Activated T-helper 2 cell treated with anti-CD3 and anti-CD28 coated beads, Interferon-gamma antibody, Interleukin-2, Interleukin-4, amounts not matched to agents 10 μg/mL and 5 μg/mL and 100 μg/mL, durations not matched to agents 14 hours and 24 hours and 36 hours (primary cell): Measurements from ENCODE around the gene OR10A3. TPM values are rescaled to one million over a fixed set of nuclear protein-coding genes. Genes with fewer than 3 reads are reported as not detected.

Experiments
- DNase-seq: peaks from one replicate; pipeline ENCODE4 v3.0.0; 2021; ENCODE audit warnings: low spot score
- H3K27ac Mint-ChIP-seq: one replicate; pipeline ENCODE4 v1.8.0; 2021; ENCODE audit warnings: mixed read lengths
- H3K27me3 Mint-ChIP-seq: one replicate; pipeline ENCODE4 v1.8.0; 2021; ENCODE audit warnings: low read depth, mixed read lengths
- H3K36me3 Mint-ChIP-seq: one replicate; pipeline ENCODE4 v1.8.0; 2021; ENCODE audit warnings: low read depth, mixed read lengths
- H3K4me1 Mint-ChIP-seq: one replicate; pipeline ENCODE4 v1.8.0; 2021; ENCODE audit warnings: low read depth, mixed read lengths
- H3K4me3 Mint-ChIP-seq: one replicate; pipeline ENCODE4 v1.8.0; 2021; ENCODE audit warnings: low read depth, mild to moderate bottlenecking, moderate library complexity, mixed read lengths
- H3K9me3 Mint-ChIP-seq: one replicate; pipeline ENCODE4 v1.8.0; 2021; ENCODE audit warnings: mixed read lengths
- intact Hi-C: fragments of 100-400 bp; cut with micrococcal nuclease; formaldehyde crosslinking; loops from one replicate; pipeline ENCODE4 v1.15.1; 2023
- total RNA-seq: library from RNA; stranded (reverse); gene quantifications from 2 replicates; pipeline ENCODE4 v1.2.3, GENCODE V29; 2022

The OR10A3 gene
- total RNA-seq, 1 donor from 2014 or later, result not detected

DNA sequence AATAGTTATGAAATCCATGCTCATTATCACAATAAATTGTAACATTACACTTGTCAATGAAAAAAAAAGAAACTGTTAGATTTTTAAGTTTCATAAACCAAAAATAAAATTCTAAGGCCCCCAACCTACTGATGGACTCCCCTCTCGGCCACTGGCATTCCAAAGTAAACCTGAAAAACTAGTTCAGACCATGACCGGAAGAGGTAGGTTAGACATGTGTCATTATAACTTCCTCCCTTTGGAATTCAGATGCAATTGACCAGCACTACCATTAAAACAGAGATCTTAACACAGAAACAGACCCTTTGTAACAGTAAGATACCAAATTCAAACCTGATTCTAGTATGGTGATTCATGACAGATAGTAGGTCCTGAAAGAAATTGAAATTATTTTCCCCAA, 23.4 kb downstream of the OR10A3 start:
- no peaks in the 10 kb centered on the region for H3K4me1 Mint-ChIP-seq
- no peaks in the 10 kb centered on the region for H3K9me3 Mint-ChIP-seq
- no peaks in the 10 kb centered on the region for H3K27me3 Mint-ChIP-seq
- H3K4me3 Mint-ChIP-seq, result no peak overlapping the region
- DNase-seq, result no peak
- intact Hi-C loops, result no loop called here
- H3K36me3 Mint-ChIP-seq, result no peaks in the 10 kb centered on the region
- H3K27ac Mint-ChIP-seq, result no peak overlapping the region

DNA sequence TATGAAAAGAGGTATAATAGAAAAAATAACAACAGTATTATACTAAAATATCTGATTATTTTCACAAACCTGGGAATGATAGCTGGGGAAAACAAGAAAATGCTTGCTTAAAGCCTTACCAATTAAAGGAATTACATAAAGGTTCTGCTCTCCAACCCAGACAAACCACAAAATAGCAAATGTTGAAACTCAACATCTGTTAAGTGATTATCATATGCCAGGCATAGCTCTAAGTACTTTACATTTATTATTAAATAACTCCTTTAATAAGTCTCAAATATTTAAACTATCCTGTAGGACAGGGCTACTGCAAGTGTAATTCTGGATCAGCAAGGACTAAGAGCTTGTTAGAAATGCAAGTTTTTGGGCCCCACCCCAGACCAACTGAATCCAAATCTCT, 30.5 kb downstream of the OR10A3 start:
- Mint-ChIP-seq H3K27ac (no peak overlapping the region), H3K4me1 (no peaks in the 10 kb centered on the region), H3K4me3 (no peak overlapping the region), H3K27me3 (peaks cover 10% of the 10 kb centered on the region), H3K9me3 (no peaks in the 10 kb centered on the region), H3K36me3 (no peaks in the 10 kb centered on the region)
- DNase-seq, result no peak
- intact Hi-C loops, result no loop called here

DNA sequence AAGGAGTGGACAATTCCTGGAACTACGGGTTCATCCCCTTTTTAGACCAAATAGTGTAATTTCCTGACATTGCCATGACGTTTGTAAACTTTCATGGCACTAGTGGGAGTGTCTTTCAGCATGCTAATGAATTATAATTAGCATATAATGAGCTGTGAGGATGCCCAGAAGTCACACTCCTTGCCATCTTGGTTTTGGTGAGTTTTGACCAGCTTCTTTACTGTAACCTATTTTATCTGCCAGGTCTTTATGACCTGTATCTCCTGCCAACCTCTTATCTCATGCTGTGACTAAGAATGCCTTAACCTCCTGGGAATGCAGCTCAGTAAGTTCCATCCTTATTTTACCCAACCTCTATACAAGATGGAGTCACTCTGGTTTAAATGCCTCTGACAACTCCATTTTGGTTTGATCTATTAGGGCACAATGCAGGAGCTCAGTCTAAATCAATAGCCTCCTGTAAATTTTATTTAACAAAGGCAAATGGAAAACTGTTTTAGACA, 31.2 kb downstream of the OR10A3 start:
- Mint-ChIP-seq H3K9me3 (no peaks in the 10 kb centered on the region), H3K4me3 (no peak overlapping the region), H3K27me3 (peaks cover 10% of the 10 kb centered on the region), H3K36me3 (no peaks in the 10 kb centered on the region), H3K27ac (no peak overlapping the region), H3K4me1 (no peaks in the 10 kb centered on the region)
- intact Hi-C loops, result no loop called here
- DNase-seq, result no peak

DNA sequence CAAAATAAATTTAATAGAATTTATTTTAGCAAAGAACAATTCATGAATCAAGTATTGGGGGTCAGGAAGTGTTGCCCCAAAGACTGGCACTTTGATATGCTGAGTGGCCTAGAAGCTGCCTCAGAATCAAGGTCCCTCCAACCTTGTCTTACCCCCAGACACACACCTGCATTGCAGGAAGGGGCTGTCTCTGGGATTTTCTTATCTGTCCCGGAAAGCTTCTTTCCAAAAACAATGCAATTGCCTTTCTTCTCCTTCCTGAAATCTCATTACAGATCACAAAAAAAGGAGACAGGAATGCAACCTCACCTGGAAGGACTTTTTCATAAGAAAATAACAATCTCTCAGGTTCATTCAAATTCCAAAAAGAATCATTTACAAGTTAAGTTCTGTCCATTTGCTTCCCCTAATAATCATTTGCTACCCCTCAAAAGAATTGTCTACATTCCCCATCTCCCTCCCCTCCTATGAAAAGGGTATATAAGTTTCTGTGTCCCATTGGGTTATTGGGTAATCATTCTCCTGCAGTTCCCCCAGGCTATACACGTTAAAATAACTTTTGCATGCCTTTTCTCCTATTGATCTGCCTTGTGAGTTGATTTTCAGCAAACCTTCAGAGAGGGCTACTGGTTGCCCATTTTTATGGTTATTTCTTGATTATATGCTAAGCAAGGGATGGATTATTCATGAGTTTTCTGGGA, 31.8 kb downstream of the OR10A3 start:
- no peaks in the 10 kb centered on the region for H3K4me1 Mint-ChIP-seq
- H3K27me3 Mint-ChIP-seq, result peaks cover 10% of the 10 kb centered on the region
- intact Hi-C loops, result no loop called here
- H3K9me3 Mint-ChIP-seq, result no peaks in the 10 kb centered on the region
- no peak for DNase-seq
- H3K27ac Mint-ChIP-seq, result no peak overlapping the region
- H3K4me3 Mint-ChIP-seq, result no peak overlapping the region
- H3K36me3 Mint-ChIP-seq, result no peaks in the 10 kb centered on the region

DNA sequence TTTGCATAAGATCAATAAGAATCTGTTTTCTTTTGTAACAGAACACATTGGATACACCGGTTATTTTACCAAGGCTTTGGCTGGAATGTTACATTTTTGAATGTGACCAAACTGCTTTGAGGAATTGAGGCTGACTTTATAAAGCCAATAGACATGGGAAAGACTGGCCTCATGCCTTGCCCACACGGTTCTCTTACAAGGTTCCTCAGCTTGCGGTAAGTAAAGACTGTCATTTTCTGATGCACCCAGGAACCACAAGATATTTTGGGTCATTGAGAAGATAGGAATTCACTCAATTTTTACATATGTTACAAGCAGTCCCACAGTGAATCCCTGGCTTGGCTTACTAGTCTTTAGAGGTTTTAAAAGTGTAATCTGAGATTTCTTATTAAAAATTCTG, 34.4 kb downstream of the OR10A3 start:
- no peaks in the 10 kb centered on the region for H3K4me1 Mint-ChIP-seq
- DNase-seq, result no peak

DNA sequence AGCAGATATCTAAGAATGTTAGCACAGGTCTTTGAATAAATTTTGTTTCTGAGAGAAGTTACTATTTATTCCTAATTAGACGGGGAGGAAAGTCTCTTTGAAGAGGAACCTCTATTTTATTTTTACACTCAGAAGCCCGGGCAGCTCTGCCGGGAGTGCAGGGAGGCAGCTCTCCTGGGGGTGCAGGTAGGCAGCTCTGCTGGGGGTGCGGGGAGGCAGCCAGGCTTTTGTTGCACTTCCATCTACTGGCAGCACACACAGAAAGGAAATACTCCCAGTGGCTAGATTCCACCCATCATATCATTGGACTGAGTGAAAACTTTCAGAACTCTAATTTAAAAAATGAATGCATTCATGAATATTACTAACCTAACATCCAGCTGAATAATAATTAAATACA, 35.0 kb downstream of the OR10A3 start:
- H3K27me3 Mint-ChIP-seq, result peaks cover 10% of the 10 kb centered on the region
- intact Hi-C loops, result no loop called here
- no peak overlapping the region for H3K27ac Mint-ChIP-seq
- no peak for DNase-seq
- H3K36me3 Mint-ChIP-seq, result no peaks in the 10 kb centered on the region
- no peaks in the 10 kb centered on the region for H3K9me3 Mint-ChIP-seq
- no peaks in the 10 kb centered on the region for H3K4me1 Mint-ChIP-seq
- no peak overlapping the region for H3K4me3 Mint-ChIP-seq

More for the DNA sequence above, 34.4 kb downstream of the OR10A3 start:
- H3K27ac Mint-ChIP-seq, result no peak overlapping the region
- no peak overlapping the region for H3K4me3 Mint-ChIP-seq
- peaks cover 10% of the 10 kb centered on the region for H3K27me3 Mint-ChIP-seq
- H3K36me3 Mint-ChIP-seq, result no peaks in the 10 kb centered on the region
- intact Hi-C loops, result no loop called here
- H3K9me3 Mint-ChIP-seq, result no peaks in the 10 kb centered on the region

DNA sequence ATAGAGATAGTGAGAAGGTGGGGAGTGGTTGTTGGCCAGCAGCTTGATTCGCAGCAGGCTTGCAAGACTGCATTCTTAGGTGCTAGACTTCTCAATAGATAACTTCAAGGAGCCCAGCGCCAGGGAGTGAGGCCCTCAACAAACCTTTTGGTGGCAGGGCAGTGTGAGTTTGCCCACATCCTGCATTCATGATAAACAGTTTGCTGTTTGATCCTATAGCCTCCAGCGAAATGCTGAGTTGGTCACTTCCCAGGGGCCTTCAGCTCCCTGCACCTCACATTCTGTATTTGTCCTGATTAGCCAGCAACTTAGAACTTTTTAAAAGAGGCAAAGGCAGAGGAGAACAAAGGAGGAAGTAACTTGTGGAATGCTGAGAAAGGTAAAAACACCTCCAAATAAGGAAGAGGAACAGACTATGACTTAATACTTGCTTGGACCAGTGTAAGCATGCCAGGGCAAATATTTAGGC, 35.5 kb downstream of the OR10A3 start:
- no peaks in the 10 kb centered on the region for H3K36me3 Mint-ChIP-seq
- H3K4me3 Mint-ChIP-seq, result no peak overlapping the region
- no peak overlapping the region for H3K27ac Mint-ChIP-seq
- no peaks in the 10 kb centered on the region for H3K9me3 Mint-ChIP-seq
- intact Hi-C loops, result no loop called here
- DNase-seq, result no peak
- H3K27me3 Mint-ChIP-seq, result peaks cover 10% of the 10 kb centered on the region
- no peaks in the 10 kb centered on the region for H3K4me1 Mint-ChIP-seq

DNA sequence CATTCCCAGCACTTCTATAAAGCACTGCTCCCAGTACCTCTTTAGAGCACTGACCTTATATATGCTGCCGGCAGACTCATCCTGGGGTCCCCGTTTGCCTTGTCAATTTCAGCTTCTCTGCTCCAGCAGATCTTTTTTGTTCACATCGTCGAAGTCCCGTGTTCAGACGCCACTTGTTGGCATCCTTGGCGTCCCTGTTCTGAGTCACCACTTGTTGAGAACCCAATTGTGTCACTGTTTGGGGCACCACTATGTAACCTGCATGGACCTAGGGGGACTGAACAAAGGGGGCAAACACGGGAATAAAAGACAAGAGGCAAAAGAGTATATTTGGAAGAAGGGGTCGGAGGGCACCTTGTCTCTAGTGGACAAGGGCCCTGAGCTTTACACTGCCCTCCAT, 36.0 kb downstream of the OR10A3 start:
- peaks cover 10% of the 10 kb centered on the region for H3K27me3 Mint-ChIP-seq

DNA sequence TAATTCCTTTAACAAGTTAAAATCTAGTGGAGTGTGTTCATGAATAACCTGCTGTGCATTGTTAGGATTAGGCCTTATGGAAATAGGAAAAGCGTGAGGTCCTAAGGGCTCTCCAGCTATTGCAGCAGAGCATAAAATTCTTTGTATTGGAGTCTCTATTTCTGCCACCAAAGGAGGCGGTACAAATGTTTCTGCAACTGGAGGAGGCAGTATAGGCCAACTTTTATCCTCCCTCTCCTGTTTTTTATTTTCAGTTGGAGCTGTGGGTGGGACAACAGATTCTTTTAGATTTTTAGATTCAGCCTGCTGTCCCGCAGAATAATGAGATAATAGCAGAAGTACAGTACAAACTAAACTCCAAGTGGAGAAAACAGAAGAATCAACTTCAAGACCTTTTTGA, 36.6 kb downstream of the OR10A3 start:
- no peaks in the 10 kb centered on the region for H3K36me3 Mint-ChIP-seq
- no peak overlapping the region for H3K27ac Mint-ChIP-seq
- no peaks in the 10 kb centered on the region for H3K9me3 Mint-ChIP-seq
- no peaks in the 10 kb centered on the region for H3K4me1 Mint-ChIP-seq
- H3K27me3 Mint-ChIP-seq, result peaks cover 9% of the 10 kb centered on the region
- intact Hi-C loops, result no loop called here
- no peak overlapping the region for H3K4me3 Mint-ChIP-seq
- no peak for DNase-seq

More for the DNA sequence above, 36.0 kb downstream of the OR10A3 start:
- no peak overlapping the region for H3K27ac Mint-ChIP-seq
- intact Hi-C loops, result no loop called here
- H3K4me1 Mint-ChIP-seq, result no peaks in the 10 kb centered on the region
- H3K4me3 Mint-ChIP-seq, result no peak overlapping the region
- H3K9me3 Mint-ChIP-seq, result no peaks in the 10 kb centered on the region
- DNase-seq, result no peak
- no peaks in the 10 kb centered on the region for H3K36me3 Mint-ChIP-seq

DNA sequence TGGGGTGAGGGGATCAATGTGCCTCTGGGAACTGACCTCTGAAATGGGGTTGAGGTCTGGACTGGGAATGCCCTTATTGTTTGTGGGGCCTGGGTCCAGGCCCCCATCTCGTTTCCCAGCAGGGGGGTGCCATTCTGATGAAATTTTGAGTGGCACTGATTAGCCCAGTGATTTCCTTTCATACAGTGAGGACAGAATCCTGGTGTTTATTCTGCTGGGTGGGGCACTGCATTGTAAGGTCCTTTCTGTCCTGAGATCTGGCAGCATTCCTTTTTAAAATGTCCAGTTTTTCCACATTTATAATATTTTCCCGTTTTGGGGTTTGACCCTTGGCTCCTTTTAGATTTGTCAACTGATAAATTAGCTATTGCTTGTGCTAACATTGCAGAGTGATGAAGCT, 37.6 kb downstream of the OR10A3 start:
- no peak for DNase-seq
- H3K9me3 Mint-ChIP-seq, result no peaks in the 10 kb centered on the region
- no peaks in the 10 kb centered on the region for H3K36me3 Mint-ChIP-seq
- peaks cover 9% of the 10 kb centered on the region for H3K27me3 Mint-ChIP-seq
- no peak overlapping the region for H3K27ac Mint-ChIP-seq
- H3K4me3 Mint-ChIP-seq, result no peak overlapping the region
- intact Hi-C loops, result no loop called here
- H3K4me1 Mint-ChIP-seq, result no peaks in the 10 kb centered on the region

DNA sequence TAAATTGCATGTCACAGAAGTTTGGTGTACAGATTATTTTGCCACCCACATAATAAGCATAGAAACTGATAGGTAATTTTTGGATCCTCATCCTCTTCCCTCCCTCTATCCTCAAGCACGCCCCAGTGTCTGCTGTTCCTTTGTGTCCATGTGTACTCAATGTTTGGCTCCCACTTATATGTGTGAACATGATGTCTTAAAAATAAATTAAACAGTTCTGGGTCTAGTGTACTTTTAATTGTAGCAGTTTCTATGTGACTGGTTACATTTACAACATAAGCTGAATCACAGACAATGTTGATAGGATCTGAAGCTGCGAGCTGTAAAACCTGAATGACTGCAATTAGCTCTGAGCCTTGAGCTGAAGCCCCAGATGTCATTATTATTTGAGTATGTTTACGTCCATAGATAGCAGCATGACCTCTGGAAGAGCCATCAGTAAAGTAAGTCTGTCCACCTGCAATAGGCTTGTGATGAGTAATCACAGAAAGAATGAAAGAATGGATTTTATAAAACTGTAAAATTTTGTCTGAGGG, 40.1 kb downstream of the OR10A3 start:
- H3K27me3 Mint-ChIP-seq, result no peaks in the 10 kb centered on the region
- no peak for DNase-seq
- intact Hi-C loops, result no loop called here
- no peaks in the 10 kb centered on the region for H3K4me1 Mint-ChIP-seq
- no peaks in the 10 kb centered on the region for H3K9me3 Mint-ChIP-seq
- H3K4me3 Mint-ChIP-seq, result no peak overlapping the region
- no peaks in the 10 kb centered on the region for H3K36me3 Mint-ChIP-seq
- no peak overlapping the region for H3K27ac Mint-ChIP-seq

DNA sequence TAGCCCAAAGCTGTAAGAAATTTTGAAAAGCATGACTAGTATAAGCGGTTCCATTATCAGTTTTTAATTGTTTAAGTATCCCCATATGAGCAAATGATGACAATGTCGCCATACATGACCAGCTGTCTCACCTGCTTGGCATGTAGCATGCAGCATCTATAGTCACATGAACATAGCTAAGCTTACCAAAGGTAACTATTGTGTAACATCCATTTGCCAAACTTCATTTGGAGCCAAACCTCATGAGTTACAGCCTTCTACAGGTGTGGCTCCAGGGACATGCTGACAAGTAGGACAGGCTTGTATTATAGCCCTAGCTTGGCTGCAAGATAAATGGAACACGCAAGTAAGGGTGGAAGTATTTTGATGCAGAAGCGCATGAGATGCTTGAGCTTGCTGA, 40.8 kb downstream of the OR10A3 start:
- no peaks in the 10 kb centered on the region for H3K36me3 Mint-ChIP-seq
- no peak overlapping the region for H3K4me3 Mint-ChIP-seq
- no peaks in the 10 kb centered on the region for H3K27me3 Mint-ChIP-seq
- intact Hi-C loops, result no loop called here
- no peaks in the 10 kb centered on the region for H3K9me3 Mint-ChIP-seq
- H3K27ac Mint-ChIP-seq, result no peak overlapping the region
- H3K4me1 Mint-ChIP-seq, result no peaks in the 10 kb centered on the region
- no peak for DNase-seq

DNA sequence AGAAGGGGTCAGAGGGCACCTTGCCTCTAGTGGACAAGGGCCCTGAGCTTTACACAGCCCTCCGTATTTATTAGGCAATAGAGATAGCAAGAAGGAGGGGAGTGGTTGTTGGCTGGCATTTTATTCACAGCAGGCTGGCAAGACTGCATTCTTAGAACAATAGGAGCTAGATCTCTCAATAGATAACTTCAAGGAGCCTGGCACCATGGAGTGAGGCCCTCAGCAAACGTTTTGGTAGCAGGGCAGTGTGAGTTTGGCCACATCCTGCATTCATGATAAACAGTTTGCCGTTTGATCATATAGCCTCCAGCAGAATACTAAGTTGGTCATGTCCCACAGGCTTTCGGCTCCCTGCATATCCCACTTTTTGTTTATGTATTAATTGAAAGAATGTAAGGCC, 42.1 kb downstream of the OR10A3 start:
- intact Hi-C loops, result no loop called here
- no peak overlapping the region for H3K4me3 Mint-ChIP-seq
- H3K9me3 Mint-ChIP-seq, result no peaks in the 10 kb centered on the region
- no peaks in the 10 kb centered on the region for H3K36me3 Mint-ChIP-seq
- no peaks in the 10 kb centered on the region for H3K4me1 Mint-ChIP-seq
- H3K27ac Mint-ChIP-seq, result no peak overlapping the region
- H3K27me3 Mint-ChIP-seq, result no peaks in the 10 kb centered on the region
- no peak for DNase-seq
